ENCODE results near the gene LCE2B.

GRCh38 chr1:152699746-152700145 is 13.8 kb downstream of the LCE2B start:
- TF ChIP-seq POLR2A (IDR thresholded peaks at IDR 0.05) = no peak
- TF ChIP-seq CTCF (IDR thresholded peaks at IDR 0.05) = no peak
